Measurements from ENCODE around the gene FAM124A. TPM values are rescaled to one million over a fixed set of nuclear protein-coding genes. Genes with fewer than 3 reads are reported as not detected.

FAM124A gene
- total and polyA plus RNA-seq, 2 experiments from 2014 or later = 37.7 to 109 TPM

GRCh38 chr13:51206584-51206983, 15.6 kb upstream of the FAM124A start (continued):
- TF ChIP-seq ZNF462 (CRISPR knock-in tag; IDR thresholded peaks at IDR 0.05) = no peak
- TF ChIP-seq EZH2phosphoT487 (IDR thresholded peaks at IDR 0.05; ENCODE audit: unreplicated experiment) = no peak
- TF ChIP-seq REST (IDR thresholded peaks at IDR 0.05; ENCODE audit: unreplicated experiment) = no peak

GRCh38 chr13:51207881-51208280, 14.3 kb upstream of the FAM124A start:
- no peak for DNase-seq (ENCODE audit: low spot score)
- TF ChIP-seq REST (IDR thresholded peaks at IDR 0.05; ENCODE audit: unreplicated experiment) (no peak), JUNB (IDR thresholded peaks at IDR 0.05; ENCODE audit: unreplicated experiment) (no peak), POLR2AphosphoS5 (IDR thresholded peaks at IDR 0.05; ENCODE audit: low read depth) (no peak), STAT1 (IDR thresholded peaks at IDR 0.05; ENCODE audit: unreplicated experiment) (no peak), EZH2phosphoT487 (IDR thresholded peaks at IDR 0.05; ENCODE audit: unreplicated experiment) (no peak), NANOG (IDR thresholded peaks at IDR 0.05; ENCODE audit: borderline replicate concordance) (no peak), ZNF331 (CRISPR knock-in tag; IDR thresholded peaks at IDR 0.05; ENCODE audit: low read depth) (no peak), ZNF114 (CRISPR knock-in tag; IDR thresholded peaks at IDR 0.05) (no peak), EZH2 (IDR thresholded peaks at IDR 0.05; ENCODE audit: low read depth, unreplicated experiment) (no peak)

More at GRCh38 chr13:51207881-51208280, 14.3 kb upstream of the FAM124A start:
- Histone ChIP-seq H3F3A (replicated peaks; ENCODE audit: low read depth) (no peaks in the 10 kb centered on the region), H3K4me1 (ENCODE audit: insufficient read depth) (peaks cover 38% of the 10 kb centered on the region), H3K9me2 (ENCODE audit: insufficient read depth) (peaks cover 11% of the 10 kb centered on the region), H3K27ac (ENCODE audit: low read depth) (no peak overlapping the region), H2AFZ (no peak overlapping the region), H4K20me1 (replicated peaks; ENCODE audit: insufficient read depth) (no peaks in the 10 kb centered on the region), H3K36me3 (ENCODE audit: insufficient read depth) (no peaks in the 10 kb centered on the region), H3K4me2 (no peak overlapping the region), H3K79me2 (replicated peaks; ENCODE audit: insufficient read depth) (no peaks in the 10 kb centered on the region), H3K4me3 (no peak overlapping the region), H3K27me3 (ENCODE audit: insufficient read depth) (peaks cover 8% of the 10 kb centered on the region; the same call in 1 of the 2 replicates)
- Mint-ChIP-seq H3K4me1 (peaks cover 29% of the 10 kb centered on the region), H3K27ac (no peak overlapping the region), H3K36me3 (ENCODE audit: low read depth) (no peaks in the 10 kb centered on the region), H3K9me3 (peaks cover 3% of the 10 kb centered on the region; the same call in 2 of the 3 replicates), H3K4me3 (no peak overlapping the region), H3K27me3 (ENCODE audit: insufficient read depth, low read depth, poor library complexity) (no peaks in the 10 kb centered on the region)
- no peak for ATAC-seq
